Ramos (cell line): ENCODE data around the gene XPO5.
"Not testable (repeated sequence)": the region's sequence is repeated elsewhere in the genome, so short reads cannot be mapped to it uniquely, and the experiment has no call there.

Experiments used
- in situ Hi-C: fragments of 300-500 bp; cut with MboI; formaldehyde crosslinking; loops from one replicate; pipeline ENCODE4 v1.14.3; 2022; ENCODE audit warnings: low sequenced_read_pairs; ENCODE audit not compliant: unreplicated experiment

The XPO5 gene

DNA sequence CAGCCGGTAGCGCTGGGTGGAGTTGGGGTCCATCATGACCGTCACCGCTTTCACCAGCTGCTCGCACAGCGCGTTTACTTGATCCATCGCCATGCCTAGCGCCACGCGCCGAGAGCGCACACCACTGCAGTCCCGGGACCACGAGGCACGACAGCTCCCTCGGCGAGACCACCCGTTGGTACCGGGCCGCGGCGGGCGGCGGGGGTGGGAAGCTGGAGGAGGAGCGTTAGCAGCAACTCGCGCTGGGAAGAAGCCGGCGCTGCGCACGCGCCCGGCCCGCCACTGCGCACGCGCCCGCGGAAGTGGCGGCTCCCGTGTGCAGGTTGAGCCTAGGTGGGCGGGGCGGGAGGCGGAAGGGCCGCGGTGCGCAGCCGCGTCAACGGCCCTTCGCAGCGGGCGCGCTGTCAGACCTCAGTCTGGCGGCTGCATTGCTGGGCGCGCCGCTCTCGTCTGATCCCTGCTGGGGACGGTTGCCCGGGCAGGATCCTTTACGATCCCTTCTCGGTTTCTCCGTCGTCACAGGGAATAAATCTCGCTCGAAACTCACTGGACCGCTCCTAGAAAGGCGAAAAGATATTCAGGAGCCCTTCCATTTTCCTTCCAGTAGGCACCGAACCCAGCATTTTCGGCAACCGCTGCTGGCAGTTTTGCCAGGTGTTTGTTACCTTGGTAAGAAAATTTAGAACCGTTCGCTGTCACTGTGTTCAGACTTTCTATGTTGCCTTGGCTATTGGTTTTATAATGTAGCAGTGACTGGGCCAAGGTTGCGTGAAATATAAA lies at the start of gene XPO5, which contains the start of gene POLH:
XPO5 (minus strand) TSS at position 267 of the 780 bp plus-strand sequence; CDS start at position 93, 174 bp downstream.
POLH (plus strand) TSS at position 414 of the 780 bp plus-strand sequence. CDS start 6,135 bp downstream, outside the sequence.
- in situ Hi-C loops = no loop called here

DNA sequence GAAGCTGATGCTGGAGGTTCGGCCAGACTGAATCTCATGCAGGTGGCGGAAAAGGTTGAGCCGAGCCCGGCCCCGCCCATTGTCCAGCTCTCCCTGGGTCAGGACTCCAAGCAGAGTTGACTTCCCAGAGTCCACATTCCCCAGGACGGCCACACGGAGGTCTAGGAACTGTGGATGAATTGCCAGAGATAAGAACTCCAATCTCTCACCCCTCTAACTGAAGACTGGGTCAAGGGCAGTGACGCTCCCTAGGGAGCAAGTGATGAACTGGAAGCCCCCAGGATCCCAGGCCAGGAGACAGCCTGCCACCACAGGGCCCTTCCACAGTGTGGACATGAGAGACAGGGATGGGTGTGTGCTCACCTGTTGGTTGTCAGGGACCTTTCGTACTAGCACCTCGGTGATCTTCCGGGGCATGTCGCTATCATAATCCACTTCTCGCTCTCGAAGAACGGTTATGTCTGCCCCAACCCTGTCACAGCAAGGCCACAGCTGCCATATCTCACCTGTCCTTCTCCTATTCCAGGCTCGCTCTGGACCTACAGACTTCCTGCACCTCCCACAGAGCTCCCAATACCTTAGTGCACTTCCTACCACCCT lies 49.7 kb upstream of the XPO5 start:
- in situ Hi-C loops = no loop called here

DNA sequence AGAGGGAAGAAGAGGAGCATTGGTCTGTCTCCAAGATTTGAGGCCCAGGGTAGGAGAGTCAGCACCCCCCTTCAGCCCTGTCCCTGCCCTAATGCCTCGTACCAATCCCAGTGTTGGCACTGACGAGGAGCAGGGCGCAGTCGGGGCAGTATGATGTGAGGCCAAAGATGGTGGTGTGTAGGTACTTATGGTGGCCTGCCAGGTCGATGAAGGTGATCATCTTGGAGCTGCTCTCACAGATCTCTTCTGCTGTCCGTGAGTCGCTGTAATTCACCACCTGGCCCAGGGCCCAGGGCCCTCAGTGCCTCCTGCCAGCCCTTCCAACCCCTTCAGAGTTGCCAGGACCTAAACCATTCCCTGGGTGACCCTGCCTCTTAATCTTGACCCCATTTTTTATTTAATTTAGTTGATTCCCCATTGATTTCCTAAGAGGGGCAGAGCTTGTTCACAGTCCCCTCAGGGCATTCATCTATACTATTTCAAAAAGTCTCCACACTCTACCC lies 49.0 kb upstream of the XPO5 start:
- in situ Hi-C loops = no loop called here

DNA sequence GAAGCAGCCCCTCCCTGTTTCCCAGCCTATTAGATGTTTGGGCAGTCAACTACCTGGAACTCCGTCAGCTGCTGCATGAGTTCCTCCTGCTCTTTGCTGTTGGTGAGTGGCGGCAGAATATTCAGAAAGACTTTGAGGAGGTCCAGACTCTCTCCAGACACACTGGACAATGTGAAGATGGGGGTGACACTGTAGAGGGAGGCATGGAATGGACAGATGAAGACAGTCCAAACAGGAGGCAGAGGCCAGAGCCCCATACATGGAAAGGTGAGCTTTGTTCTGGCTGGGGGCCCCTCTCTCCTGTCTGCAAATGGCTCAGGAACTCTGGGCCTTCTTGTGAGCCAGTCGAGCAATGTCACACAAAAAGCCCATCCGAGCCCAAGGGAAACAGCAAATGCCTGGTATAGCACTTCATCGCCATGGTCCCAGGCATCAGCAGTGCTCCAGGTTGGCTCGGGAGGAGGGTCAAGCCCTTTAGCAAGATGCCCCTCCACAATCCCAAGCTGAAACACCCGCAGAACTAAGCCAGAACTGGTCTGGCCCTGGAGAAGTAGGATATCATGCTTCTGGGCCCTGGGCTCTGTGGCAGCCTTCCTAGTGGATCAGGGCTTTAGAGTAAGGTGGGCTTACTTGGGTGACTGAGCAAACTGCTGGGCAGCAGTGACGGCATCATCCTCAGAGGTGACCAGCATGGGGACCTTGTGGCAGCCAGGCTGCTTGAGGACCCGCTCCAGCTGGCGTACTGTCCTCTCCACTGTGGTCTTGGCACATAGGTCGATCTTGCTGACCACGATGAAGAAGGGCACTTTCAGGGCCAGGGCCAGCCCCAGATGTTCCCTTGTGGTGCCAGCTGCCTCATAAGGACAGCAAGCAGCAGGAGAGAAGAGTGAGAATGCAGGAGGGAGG lies 48.3 kb upstream of the XPO5 start:
- in situ Hi-C loops = no loop called here

DNA sequence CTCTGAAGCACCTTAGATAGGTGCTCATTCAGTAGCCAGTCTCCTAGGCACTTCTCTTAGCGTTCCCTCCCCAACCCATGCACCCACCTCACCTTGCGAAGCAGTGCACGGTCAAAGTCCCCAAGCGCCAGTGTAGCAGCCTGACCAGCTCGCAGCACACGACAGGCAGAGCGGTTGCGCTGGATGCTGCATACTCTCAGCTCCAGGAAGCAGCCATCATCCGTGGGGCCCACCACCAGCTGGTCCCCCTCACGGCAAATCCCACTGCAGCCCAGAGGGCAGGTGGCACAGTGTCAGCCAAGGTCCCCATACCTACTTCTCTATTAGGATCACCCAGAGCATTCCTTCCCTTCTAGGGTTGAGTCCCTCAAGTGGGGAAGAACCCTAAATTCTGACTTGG lies 46.7 kb upstream of the XPO5 start:
- in situ Hi-C loops = no loop called here

DNA sequence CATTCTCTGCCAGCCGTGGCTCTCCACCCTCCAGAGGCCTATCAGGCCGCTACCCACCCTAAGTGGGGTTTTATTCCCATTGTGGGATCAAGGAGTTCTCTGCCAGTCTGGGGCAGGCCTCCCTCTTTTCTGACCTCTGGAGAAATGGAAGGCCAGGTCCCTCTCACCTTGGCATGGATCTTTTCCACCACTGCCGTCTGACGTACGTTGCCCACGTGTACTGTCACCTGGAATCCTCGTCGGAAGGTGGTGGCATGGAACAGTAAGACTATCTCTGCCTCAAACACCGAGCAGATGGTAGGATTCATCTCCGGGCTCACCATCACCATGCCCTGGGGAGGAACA lies 46.0 kb upstream of the XPO5 start:
- in situ Hi-C loops = no loop called here

DNA sequence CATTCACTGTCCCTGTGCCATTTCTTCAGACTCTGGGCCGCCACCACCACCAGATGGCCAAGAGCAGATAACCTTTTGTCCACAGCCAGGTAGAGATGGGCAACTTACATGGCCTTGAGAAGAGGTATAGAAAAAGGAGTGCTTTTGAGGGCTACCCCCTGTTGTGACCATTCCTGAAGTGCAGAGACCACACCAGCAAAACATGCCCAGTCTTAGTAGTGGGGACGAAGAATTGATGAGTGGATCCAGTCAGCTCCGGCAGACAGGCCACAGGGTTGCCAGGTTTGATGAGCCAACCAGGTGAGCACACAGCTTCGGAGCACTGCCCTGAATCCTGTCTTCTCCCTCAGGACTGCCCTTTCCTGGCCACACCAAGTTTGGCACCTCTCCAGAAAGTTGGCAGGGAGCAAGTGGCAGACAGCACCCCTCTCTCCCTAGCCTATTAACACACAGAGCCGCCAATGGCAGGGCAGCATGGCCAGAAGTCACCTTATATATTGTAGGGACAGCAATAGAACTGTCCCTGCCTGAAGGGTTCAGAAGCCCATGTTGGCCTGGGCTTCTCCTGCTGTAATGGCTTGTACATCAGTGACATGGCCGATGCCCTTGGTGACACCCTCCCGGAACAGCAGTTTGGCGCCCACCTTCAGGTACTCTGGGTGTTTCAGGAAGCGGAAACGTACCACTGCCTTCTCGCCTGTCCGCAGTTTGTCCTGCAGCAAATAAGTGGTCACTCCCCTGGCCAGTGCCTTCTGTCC lies 45.4 kb upstream of the XPO5 start:
- in situ Hi-C loops = no loop called here

DNA sequence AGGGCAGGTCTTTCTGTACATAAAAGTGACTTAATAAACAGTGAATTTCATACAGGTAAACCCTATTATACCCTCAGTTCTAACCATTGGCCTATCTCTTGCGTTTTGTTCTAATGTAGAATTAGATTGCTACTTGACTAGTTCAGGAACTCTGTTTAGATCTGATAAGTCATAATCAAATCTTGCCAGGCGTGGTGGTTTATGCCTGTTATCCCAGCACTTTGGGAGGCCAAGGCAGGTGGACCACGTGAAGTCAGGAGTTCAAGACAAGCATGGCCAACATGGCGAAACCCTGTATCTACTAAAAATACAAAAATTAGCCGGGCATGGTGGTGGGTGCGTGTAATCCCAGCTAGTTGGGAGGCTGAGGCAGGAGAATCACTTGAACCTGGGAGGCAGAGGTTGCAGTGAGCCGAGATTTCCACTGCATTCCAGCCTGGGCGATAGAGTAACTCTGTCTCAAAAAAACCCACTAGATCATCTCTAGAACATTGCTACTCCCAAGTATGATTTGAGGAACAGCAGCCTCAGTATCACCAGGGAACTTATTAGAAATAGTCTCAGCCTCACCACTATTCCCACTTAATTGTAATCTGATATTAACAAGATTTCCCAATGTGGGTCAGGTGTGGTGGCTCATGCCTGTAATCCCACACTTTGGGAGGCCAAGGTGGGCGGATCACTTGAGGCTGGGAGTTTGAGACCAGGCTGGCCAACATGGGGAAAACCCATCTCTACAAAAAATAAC lies 41.1 kb upstream of the XPO5 start:
- in situ Hi-C loops = no loop called here

DNA sequence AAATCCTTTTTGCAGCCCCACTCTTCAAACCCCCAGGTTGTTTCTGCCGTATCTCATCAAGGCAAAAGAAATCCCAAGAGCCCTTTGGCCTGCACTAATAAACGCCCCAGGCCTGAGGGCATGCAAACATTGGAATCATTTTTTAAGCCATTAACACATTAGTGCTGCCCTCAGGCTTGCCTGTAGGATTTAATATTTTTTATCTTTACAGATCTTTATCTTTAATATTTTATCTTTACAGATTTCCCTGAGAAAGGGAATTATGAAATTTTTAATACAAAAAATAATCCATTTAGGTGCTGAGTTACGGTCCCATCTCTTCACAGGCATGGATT lies 38.5 kb upstream of the XPO5 start:
- in situ Hi-C loops = no loop called here

DNA sequence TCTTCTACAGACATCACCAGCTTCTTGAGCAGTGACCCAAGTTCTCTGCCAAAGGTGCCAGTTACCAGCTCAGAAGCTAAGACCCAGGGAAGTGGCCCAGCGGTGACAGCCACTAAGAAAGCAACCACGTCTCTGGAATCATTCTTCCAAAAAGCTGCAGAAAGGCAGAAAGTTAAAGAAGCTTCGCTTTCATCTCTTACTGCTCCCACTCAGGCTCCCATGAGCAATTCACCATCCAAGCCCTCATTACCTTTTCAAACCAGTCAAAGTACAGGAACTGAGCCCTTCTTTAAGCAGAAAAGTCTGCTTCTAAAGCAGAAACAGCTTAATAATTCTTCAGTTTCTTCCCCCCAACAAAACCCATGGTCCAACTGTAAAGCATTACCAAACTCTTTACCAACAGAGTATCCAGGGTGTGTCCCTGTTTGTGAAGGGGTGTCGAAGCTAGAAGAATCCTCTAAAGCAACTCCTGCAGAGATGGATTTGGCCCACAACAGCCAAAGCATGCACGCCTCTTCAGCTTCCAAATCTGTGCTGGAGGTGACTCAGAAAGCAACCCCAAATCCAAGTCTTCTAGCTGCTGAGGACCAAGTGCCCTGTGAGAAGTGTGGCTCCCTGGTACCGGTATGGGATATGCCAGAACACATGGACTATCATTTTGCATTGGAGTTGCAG lies 38.0 kb upstream of the XPO5 start:
- in situ Hi-C loops = no loop called here

DNA sequence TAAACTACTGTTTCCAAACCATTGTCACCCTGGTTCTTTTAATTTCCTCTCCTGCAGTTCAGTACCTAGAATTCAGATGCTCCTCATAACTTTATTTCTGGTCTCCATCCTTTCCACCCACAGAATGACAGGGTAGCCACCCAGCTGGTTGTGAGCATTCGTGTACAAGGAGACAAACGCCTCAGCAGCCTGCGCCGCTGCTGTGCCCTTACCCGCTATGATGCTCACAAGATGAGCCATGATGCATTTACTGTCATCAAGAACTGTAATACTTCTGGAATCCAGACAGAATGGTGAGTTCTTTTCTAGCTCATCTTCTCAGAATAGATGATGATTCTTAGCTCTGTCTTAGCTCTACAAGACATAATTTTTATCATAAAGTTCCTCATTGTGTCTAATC lies 34.6 kb upstream of the XPO5 start:
- in situ Hi-C loops = no loop called here

DNA sequence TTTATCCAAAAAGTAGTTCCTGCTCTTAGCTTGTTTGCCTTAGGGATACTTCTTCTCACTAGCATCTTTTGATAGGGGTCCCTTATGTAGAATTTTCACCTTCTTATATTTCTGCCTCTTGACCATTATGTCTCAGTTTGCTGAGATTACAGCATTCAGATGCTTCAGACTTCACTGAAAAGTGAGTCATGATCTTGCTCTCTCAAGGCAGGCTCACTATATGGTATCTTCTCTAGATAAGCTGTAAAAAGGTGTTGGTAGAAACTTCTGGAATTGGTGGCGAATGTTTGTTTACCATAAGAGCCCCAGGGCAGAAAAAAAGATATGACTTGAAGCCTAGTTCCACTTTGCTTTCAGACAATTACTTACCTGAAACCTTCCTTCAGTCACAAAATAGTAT lies 33.6 kb upstream of the XPO5 start:
- in situ Hi-C loops = no loop called here

DNA sequence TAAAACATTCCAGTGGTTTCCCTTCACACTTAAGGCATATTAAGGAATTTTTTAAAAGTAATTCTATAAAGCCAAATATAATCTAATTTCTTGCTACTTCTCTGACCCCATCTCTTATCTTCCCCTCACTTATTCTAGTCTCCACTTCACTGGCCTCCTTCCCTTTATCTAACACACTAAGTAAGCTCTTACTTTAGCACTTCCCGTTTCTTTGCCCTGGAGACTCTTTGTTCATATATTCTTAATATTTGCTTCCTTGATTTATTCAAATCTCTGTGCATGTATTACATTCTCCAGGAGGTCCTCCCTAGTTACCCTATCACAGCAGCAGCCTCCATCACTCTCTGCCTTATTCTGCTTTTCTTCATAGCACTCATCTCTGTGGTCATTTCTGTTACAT lies 33.0 kb upstream of the XPO5 start:
- in situ Hi-C loops = no loop called here

DNA sequence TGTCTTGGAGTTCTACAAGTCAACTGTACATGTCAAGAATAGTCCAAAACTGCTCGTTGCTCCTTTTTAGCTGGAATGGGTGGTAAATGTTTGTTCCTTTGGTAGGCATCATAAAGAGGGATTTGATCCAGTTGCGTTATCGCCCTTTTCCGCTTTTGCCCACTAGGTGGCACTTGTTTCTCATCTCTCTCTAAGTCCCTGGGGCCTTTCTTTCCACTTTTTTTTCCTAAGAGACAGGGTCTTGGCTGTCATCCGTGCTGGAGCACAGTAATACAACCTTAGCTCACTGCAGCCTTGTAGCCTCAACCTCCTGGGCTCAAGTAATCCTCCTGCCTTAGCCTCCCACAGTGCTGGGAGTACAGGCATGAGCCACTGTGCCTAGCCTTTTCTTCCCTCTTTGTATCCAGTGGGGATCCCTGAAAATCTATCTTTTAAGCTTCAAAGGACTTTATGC lies 32.5 kb upstream of the XPO5 start:
- in situ Hi-C loops = no loop called here

DNA sequence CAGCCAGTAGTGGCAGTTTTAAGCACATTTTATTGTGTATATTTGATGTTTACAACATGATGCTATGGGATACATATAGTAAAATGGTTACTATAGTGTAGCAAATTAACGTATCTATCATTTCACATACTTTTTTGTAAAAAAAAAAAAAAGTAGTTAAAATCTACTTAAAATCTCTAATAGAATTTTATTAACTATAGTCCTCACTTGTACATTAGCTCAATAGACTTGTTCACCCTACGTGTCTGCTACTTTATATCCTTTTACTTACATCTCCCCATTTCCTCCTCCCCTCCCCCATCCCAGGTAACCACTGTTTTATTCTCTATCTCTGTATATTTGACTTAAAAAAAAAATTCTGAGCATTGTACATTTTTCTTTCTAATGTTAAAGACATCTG lies 30.2 kb upstream of the XPO5 start:
- in situ Hi-C loops = no loop called here

DNA sequence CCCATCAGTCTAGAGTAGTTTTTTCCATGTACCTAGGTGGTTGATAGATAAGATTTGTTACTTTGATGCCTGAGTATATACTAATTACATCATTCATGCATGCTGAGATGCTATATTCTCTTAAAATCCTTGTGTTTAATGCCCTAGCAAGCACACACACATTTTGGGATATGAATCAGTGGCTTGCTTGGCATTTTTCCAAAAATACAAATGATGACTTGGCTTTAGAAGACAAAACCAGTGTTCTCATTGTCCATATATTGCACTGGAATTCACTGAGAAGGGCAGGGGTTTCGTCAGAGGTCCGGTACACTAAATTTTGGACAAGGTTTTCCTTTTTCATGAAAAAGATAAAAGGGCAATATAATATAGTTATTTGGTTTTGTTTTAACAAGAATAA lies 28.3 kb upstream of the XPO5 start:
- in situ Hi-C loops = no loop called here

DNA sequence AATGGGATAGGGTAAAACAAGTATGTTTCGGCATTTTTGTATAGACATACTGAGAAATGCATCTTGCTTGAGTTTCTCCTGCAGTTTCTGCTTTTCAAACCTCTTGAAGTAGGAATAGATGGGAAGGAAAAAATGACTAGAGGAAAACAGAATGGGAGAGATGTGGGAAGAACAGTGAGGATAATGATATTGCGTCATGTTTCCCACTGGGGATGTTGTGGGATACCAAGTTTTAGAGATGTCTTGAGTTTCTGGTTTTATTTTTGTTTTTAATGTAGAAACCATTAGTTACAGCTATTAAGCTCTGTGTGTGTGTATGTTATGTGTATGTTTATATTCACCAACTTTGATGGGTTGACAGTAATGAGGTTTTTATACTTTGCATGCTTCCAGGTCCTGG lies 24.8 kb upstream of the XPO5 start:
- in situ Hi-C loops = no loop called here

DNA sequence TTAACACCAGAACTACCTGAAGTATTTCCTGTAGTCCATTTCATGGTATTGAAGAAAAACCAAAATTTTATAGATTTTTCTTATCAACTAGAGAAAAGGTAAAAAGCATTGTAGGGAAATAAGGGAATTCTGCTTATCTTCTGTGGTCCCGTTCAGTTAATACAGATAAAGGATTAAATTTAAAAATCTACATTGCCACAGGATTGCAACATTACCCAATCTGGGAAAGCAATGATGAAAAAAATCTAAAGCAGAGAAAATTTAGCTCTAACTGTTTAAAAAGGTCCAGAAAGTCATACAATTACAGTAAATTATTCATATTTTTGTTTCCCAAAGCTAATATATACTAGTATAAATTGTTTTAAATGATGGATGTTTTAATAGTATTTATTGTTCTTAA lies 18.1 kb upstream of the XPO5 start:
- in situ Hi-C loops = no loop called here

DNA sequence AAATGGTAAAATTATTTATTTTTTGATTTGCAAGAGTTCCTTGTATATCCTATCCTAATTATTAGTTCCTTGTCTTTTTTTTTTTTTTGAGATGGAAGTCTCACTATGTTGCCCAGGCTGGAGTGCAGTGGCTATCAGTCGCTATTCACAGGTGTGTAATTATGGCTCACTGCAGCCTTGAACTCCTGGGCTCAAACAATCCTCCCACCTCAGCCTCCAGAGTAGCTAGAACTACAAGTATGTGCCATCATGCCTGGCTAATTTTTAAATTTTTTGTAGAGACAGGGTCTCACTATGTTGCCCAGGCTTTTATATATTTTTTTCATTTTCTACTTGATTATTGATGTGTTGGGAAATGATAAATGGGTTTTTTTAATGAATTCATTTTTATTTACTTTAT lies 13.7 kb upstream of the XPO5 start:
- in situ Hi-C loops = not testable (repeated sequence)
